Measurements from ENCODE around the gene SLC35D1.
"Not testable (repeated sequence)": the region's sequence is repeated elsewhere in the genome, so short reads cannot be mapped to it uniquely, and the experiment has no call there.

The SLC35D1 gene

GRCh38 chr1:66985835-66986234 lies 68.1 kb downstream of the SLC35D1 start:
- TF ChIP-seq CTCF (conservative IDR thresholded peaks at IDR 0.05) = no peak
- no peak for TF ChIP-seq ZFX (IDR thresholded peaks at IDR 0.05)

GRCh38 chr1:66984491-66984890 lies 69.5 kb downstream of the SLC35D1 start:
- TF ChIP-seq ZFX (IDR thresholded peaks at IDR 0.05) (no peak), CTCF (conservative IDR thresholded peaks at IDR 0.05) (no peak)
- H3K27ac ChIP-seq = no peak overlapping the region

More at GRCh38 chr1:66985835-66986234, 68.1 kb downstream of the SLC35D1 start:
- H3K27ac ChIP-seq = no peak overlapping the region

- no peak for TF ChIP-seq CTCF (conservative IDR thresholded peaks at IDR 0.05)
- no peak for TF ChIP-seq ZFX (IDR thresholded peaks at IDR 0.05)
- H3K27ac ChIP-seq = no peak overlapping the region
Observed at GRCh38 chr1:66982561-66983260, 71.2 kb downstream of the SLC35D1 start.

- H3K27ac ChIP-seq = no peak overlapping the region
- TF ChIP-seq CTCF (conservative IDR thresholded peaks at IDR 0.05) (no peak), ZFX (IDR thresholded peaks at IDR 0.05) (no peak)
Observed at GRCh38 chr1:66981679-66982078, 72.3 kb downstream of the SLC35D1 start.

- TF ChIP-seq CTCF (conservative IDR thresholded peaks at IDR 0.05) (no peak), ZFX (IDR thresholded peaks at IDR 0.05) (no peak)
- no peak overlapping the region for H3K27ac ChIP-seq
Observed at GRCh38 chr1:66980745-66981367, 73.1 kb downstream of the SLC35D1 start.

- H3K27ac ChIP-seq = not testable (repeated sequence)
Observed at GRCh38 chr1:66979621-66980020, 74.3 kb downstream of the SLC35D1 start.

- TF ChIP-seq ZFX (IDR thresholded peaks at IDR 0.05) (no peak), CTCF (conservative IDR thresholded peaks at IDR 0.05) (no peak)
Observed at GRCh38 chr1:66978201-66978600, 75.7 kb downstream of the SLC35D1 start.

GRCh38 chr1:66968574-66968973 lies 85.4 kb downstream of the SLC35D1 start:
- H3K27ac ChIP-seq = no peak overlapping the region
- TF ChIP-seq CTCF (conservative IDR thresholded peaks at IDR 0.05) (no peak), ZFX (IDR thresholded peaks at IDR 0.05) (no peak)

More at GRCh38 chr1:66978201-66978600, 75.7 kb downstream of the SLC35D1 start:
- no peak overlapping the region for H3K27ac ChIP-seq

GRCh38 chr1:66966188-66966873 lies 87.6 kb downstream of the SLC35D1 start:
- H3K27ac ChIP-seq = not testable (repeated sequence)
